ENCODE results near the gene CRYBG2.
"Not testable (repeated sequence)": the region's sequence is repeated elsewhere in the genome, so short reads cannot be mapped to it uniquely, and the experiment has no call there.

CRYBG2 gene

GRCh38 chr1:26340047-26340481 lies 13.9 kb downstream of the CRYBG2 start:
- H3K4me3 ChIP-seq (ENCODE audit: control insufficient read depth, low read depth, low read length): no peak overlapping the region
- TF ChIP-seq, protein P1, sequence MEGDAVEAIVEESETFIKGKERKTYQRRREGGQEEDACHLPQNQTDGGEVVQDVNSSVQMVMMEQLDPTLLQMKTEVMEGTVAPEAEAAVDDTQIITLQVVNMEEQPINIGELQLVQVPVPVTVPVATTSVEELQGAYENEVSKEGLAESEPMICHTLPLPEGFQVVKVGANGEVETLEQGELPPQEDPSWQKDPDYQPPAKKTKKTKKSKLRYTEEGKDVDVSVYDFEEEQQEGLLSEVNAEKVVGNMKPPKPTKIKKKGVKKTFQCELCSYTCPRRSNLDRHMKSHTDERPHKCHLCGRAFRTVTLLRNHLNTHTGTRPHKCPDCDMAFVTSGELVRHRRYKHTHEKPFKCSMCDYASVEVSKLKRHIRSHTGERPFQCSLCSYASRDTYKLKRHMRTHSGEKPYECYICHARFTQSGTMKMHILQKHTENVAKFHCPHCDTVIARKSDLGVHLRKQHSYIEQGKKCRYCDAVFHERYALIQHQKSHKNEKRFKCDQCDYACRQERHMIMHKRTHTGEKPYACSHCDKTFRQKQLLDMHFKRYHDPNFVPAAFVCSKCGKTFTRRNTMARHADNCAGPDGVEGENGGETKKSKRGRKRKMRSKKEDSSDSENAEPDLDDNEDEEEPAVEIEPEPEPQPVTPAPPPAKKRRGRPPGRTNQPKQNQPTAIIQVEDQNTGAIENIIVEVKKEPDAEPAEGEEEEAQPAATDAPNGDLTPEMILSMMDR (conservative IDR thresholded peaks at IDR 0.05; ENCODE audit: control insufficient read depth, insufficient read depth, low read depth, low read length): no peak
- no peak for DNase-seq (ENCODE audit: low read depth)

DNA sequence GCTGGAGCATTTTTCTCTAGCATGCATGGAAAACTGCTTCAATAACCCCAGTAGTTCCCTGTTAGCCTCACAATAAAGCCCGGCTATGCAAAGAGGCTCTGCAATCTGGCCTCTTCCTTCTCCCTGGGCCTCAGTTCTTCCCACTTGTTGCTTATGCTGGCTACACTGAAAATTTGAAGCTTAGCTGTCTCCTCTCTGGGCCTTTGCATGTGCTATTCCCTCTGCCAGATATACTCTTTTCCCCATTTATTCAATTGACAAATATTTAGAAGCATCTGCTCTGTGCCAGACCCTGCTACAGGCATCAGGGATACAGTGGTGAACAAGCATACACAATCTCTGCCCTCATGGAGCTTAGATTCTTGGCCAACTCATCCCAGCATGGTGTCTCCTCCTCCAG lies 15.3 kb downstream of the CRYBG2 start:
- TF ChIP-seq, protein P1 (conservative IDR thresholded peaks at IDR 0.05; ENCODE audit: control insufficient read depth, insufficient read depth, low read depth, low read length): no peak

DNA sequence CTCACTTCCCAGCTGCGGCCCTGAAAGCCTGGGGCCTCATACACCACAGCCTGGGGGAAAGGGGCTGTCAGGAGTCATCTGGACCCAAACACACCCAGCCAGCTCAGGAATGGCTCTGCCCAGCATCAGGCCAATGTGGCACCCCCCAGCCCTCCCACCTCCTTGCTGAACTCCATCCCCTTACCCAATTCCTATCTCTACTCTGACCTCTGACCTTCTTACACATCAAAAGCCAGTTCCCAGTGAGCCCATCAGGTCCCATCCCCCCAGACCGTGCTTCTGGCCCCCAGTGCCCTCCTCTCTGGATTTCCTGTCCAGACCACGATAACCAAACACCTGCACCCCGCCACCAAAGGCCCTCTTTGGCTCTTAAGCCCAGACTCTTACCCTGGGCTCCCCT lies 16.3 kb downstream of the CRYBG2 start:
- no peak overlapping the region for H3K4me3 ChIP-seq (ENCODE audit: control insufficient read depth, low read depth, low read length)
- TF ChIP-seq, protein P1 (conservative IDR thresholded peaks at IDR 0.05; ENCODE audit: control insufficient read depth, insufficient read depth, low read depth, low read length): no peak

More for the DNA sequence above, 15.3 kb downstream of the CRYBG2 start:
- no peak overlapping the region for H3K4me3 ChIP-seq (ENCODE audit: control insufficient read depth, low read depth, low read length)
- no peak for DNase-seq (ENCODE audit: low read depth)

DNA sequence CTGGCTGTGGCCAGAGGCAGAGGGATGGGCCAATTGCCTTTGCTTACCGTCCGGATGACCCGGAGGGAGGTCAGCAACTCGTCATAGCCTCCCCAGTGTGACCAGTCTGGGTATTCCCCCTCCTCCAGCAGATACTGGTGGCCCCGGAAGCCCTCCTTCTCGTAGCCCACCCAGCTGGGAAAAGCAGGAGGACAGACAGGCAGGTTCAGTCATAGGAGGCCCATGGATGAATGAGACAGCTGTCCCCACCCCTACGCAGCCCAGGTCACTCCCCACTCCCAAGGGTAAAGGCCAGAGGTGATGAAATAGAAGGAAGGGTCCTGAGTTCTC lies 16.8 kb downstream of the CRYBG2 start:
- DNase-seq (ENCODE audit: low read depth): no peak
- H3K4me3 ChIP-seq (ENCODE audit: control insufficient read depth, low read depth, low read length): no peak overlapping the region
- TF ChIP-seq, protein P1 (conservative IDR thresholded peaks at IDR 0.05; ENCODE audit: control insufficient read depth, insufficient read depth, low read depth, low read length): no peak

More for the DNA sequence above, 16.3 kb downstream of the CRYBG2 start:
- no peak for DNase-seq (ENCODE audit: low read depth)

GRCh38 chr1:26336477-26337205 lies 17.3 kb downstream of the CRYBG2 start:
- no peak for DNase-seq (ENCODE audit: low read depth)
- TF ChIP-seq, protein P1 (conservative IDR thresholded peaks at IDR 0.05; ENCODE audit: control insufficient read depth, insufficient read depth, low read depth, low read length): no peak
- H3K4me3 ChIP-seq (ENCODE audit: control insufficient read depth, low read depth, low read length): peak overlapping the region; percentile 42

- DNase-seq (ENCODE audit: low read depth): no peak
- H3K4me3 ChIP-seq (ENCODE audit: control insufficient read depth, low read depth, low read length): peak overlapping the region; percentile 42
- TF ChIP-seq, protein P1 (conservative IDR thresholded peaks at IDR 0.05; ENCODE audit: control insufficient read depth, insufficient read depth, low read depth, low read length): no peak
Observed at GRCh38 chr1:26335774-26336476, 18.0 kb downstream of the CRYBG2 start.

- DNase-seq (ENCODE audit: low read depth); H3K4me3 ChIP-seq (ENCODE audit: control insufficient read depth, low read depth, low read length): not testable (repeated sequence)
Observed at GRCh38 chr1:26333312-26333711, 20.6 kb downstream of the CRYBG2 start.

Data from fibroblast of mammary gland (primary cell).